OCI-LY1 (cell line): Measurements from ENCODE around the gene DIAPH2.

Source experiments
- CTCF ChIP-seq: fragments of 200-600 bp; sonication (generic), shearing (Covaris generic); IDR thresholded peaks from 2 replicates; pipeline ENCODE4 v1.5.1; 2017; ENCODE audit warnings: mild to moderate bottlenecking, antibody characterized with exemption, low read length, moderate library complexity, mixed read lengths
- EZH2 ChIP-seq: fragments of 200-600 bp; sonication (generic), shearing (Covaris generic); IDR thresholded peaks from 2 replicates; pipeline ENCODE4 v1.8.0; 2017; ENCODE audit warnings: borderline replicate concordance, mixed run types, mild to moderate bottlenecking, antibody characterized with exemption, low read length, moderate library complexity, mixed read lengths

- TF ChIP-seq CTCF = no peak
- TF ChIP-seq EZH2 = no peak
These were observed 798.1 kb downstream of the DIAPH2 start for GRCh38 chrX:97482666-97483300.
